Activated T-helper 1 cell treated with anti-CD3 and anti-CD28 coated beads, Interleukin-12 subunit alpha, Interleukin-12 subunit beta, Interleukin-2, Interleukin-4 antibody, amounts not matched to agents 30 ng/mL and 10 ng/mL and 1 ng/mL, durations not matched to agents 14 hours and 24 hours and 36 hours (primary cell): ENCODE measurements around the gene MINPP1. TPM values are rescaled to one million over a fixed set of nuclear protein-coding genes. Genes with fewer than 3 reads are reported as not detected.

Experiments
- DNase-seq: peaks from one replicate; pipeline ENCODE4 v3.0.0; 2021; ENCODE audit warnings: low spot score
- H3K27ac Mint-ChIP-seq: one replicate; pipeline ENCODE4 v1.8.0; 2021; ENCODE audit warnings: mild to moderate bottlenecking, mixed read lengths
- H3K27me3 Mint-ChIP-seq: one replicate; pipeline ENCODE4 v1.8.0; 2022; ENCODE audit warnings: mild to moderate bottlenecking, moderate library complexity, mixed read lengths; ENCODE audit not compliant: insufficient read depth
- H3K36me3 Mint-ChIP-seq: one replicate; pipeline ENCODE4 v1.8.0; 2021; ENCODE audit warnings: low read depth, mixed read lengths
- H3K4me1 Mint-ChIP-seq: one replicate; pipeline ENCODE4 v1.8.0; 2021; ENCODE audit warnings: low read depth, mixed read lengths
- H3K4me3 Mint-ChIP-seq: one replicate; pipeline ENCODE4 v1.8.0; 2021; ENCODE audit warnings: mild to moderate bottlenecking, moderate library complexity, mixed read lengths
- H3K9me3 Mint-ChIP-seq: one replicate; pipeline ENCODE4 v1.8.0; 2021; ENCODE audit warnings: mixed read lengths
- intact Hi-C: fragments of 100-400 bp; cut with micrococcal nuclease; formaldehyde crosslinking; loops from one replicate; pipeline ENCODE4 v1.15.1; 2024
- total RNA-seq: library from RNA; stranded (reverse); gene quantifications from 2 replicates; pipeline ENCODE4 v1.2.3, GENCODE V29; 2022

MINPP1 gene
- total RNA-seq, 1 donor from 2014 or later: 12.3 TPM

DNA sequence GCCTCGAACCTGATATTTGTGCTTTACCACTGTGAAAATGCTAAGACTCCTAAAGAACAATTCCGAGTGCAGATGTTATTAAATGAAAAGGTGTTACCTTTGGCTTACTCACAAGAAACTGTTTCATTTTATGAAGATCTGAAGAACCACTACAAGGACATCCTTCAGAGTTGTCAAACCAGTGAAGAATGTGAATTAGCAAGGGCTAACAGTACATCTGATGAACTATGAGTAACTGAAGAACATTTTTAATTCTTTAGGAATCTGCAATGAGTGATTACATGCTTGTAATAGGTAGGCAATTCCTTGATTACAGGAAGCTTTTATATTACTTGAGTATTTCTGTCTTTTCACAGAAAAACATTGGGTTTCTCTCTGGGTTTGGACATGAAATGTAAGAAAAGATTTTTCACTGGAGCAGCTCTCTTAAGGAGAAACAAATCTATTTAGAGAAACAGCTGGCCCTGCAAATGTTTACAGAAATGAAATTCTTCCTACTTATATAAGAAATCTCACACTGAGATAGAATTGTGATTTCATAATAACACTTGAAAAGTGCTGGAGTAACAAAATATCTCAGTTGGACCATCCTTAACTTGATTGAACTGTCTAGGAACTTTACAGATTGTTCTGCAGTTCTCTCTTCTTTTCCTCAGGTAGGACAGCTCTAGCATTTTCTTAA is 47.7 kb downstream of the MINPP1 start:
- Mint-ChIP-seq H3K36me3 (peaks cover 8% of the 10 kb centered on the region), H3K27ac (no peak overlapping the region), H3K9me3 (no peaks in the 10 kb centered on the region), H3K4me3 (no peak overlapping the region), H3K27me3 (peaks cover 10% of the 10 kb centered on the region), H3K4me1 (peaks cover 7% of the 10 kb centered on the region)
- DNase-seq: no peak
- intact Hi-C loops: no loop called here

DNA sequence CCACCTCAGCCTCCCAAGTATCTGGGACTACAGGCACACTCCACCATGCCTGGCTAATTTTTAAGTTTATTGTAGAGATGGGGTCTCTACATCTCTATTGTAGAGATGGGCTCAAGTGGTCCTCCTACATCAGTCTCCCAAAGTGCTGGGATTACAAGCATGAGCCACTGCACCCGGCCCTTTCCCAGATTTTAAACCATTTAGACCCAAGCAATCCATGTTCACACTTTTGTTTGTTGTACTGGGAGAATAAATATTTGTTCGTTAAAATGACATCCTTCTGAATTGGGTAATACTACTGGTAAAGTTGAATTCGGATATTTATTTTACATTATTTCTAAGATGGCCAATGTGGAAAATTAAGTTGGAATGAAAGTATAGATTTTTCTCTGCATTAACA is 52.7 kb downstream of the MINPP1 start:
- Mint-ChIP-seq H3K27ac (no peak overlapping the region), H3K4me1 (no peaks in the 10 kb centered on the region), H3K4me3 (no peak overlapping the region), H3K36me3 (peaks cover 8% of the 10 kb centered on the region), H3K27me3 (peaks cover 7% of the 10 kb centered on the region), H3K9me3 (peaks cover 1% of the 10 kb centered on the region)
- intact Hi-C loops: no loop called here
- DNase-seq: no peak

DNA sequence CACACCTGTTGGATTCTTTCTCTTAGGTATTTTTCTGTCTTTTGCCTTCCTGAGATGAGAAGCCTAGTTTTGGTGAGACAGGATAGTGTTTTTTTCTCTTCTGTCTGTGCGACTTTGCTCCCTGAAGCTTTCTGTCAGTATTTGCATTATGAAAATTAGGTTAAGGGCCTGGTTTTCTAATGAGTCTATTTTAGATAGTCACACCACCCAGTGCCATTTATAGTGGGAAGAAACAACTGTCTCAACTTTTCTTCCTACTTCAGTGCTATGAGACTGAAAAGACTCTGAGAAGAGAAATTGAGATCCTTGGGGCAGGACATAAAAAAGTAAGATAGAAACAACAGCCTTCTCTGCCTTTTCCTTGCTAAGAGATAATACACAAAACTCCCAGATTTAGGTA is 53.6 kb downstream of the MINPP1 start:
- H3K4me1 Mint-ChIP-seq: no peaks in the 10 kb centered on the region
- peaks cover 9% of the 10 kb centered on the region for H3K27me3 Mint-ChIP-seq
- H3K36me3 Mint-ChIP-seq: peaks cover 3% of the 10 kb centered on the region
- H3K27ac Mint-ChIP-seq: no peak overlapping the region
- H3K4me3 Mint-ChIP-seq: no peak overlapping the region
- peaks cover 6% of the 10 kb centered on the region for H3K9me3 Mint-ChIP-seq
- intact Hi-C loops: no loop called here
- no peak for DNase-seq

DNA sequence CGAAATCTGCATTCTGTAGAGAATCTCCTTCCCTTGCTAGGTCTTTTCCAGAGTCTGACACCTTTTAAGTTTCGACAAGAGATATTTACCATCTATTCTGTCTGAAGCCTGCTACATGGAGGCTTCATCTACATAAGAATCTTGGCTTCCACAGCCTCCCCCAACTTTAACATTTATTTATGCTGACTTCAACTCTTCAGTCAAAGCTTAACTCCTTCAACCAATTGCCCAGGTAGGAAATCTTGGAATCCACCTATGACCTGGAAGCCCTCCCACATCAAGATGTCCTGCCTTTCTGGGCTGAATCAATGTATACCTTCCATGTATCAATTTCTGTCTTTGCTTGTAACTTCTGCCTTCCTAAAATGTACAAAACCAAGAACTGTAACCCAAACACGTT is 54.7 kb downstream of the MINPP1 start:
- Mint-ChIP-seq H3K4me1 (no peaks in the 10 kb centered on the region), H3K27me3 (peaks cover 9% of the 10 kb centered on the region), H3K27ac (no peak overlapping the region), H3K9me3 (peaks cover 6% of the 10 kb centered on the region), H3K36me3 (no peaks in the 10 kb centered on the region), H3K4me3 (no peak overlapping the region)
- no peak for DNase-seq
- intact Hi-C loops: no loop called here

DNA sequence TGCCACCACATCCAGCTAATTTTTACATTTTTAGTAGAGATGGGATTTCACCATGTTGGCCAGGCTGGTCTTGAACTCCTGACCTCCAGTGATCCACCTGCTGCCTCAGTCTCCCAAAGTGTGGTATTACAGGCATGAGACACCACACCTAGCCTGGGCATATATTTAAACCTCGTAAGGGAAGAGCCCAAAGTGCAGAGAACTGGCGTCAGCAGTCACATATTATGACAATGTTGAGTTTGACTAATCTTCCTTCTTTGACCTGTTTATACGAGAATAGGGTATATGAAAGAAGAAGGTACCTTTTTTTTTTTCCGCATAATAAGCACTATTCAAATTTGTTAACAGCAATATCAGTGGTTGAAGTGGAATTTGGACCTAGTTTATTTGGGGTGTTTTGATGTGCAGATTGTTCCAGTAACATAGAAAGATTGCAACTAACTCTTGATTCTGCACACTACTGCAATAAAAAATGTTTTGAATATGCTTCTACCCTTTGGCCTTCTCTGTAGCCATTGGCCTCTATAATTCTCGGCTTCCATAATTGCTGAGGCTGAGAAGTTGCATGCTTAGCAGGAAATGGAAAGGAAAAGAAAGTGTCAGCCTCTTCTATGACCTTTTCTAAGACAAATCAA is 55.9 kb downstream of the MINPP1 start:
- no peaks in the 10 kb centered on the region for H3K4me1 Mint-ChIP-seq
- H3K36me3 Mint-ChIP-seq: no peaks in the 10 kb centered on the region
- H3K27me3 Mint-ChIP-seq: peaks cover 14% of the 10 kb centered on the region
- no peak for DNase-seq
- intact Hi-C loops: no loop called here
- no peak overlapping the region for H3K4me3 Mint-ChIP-seq
- peaks cover 18% of the 10 kb centered on the region for H3K9me3 Mint-ChIP-seq
- no peak overlapping the region for H3K27ac Mint-ChIP-seq

DNA sequence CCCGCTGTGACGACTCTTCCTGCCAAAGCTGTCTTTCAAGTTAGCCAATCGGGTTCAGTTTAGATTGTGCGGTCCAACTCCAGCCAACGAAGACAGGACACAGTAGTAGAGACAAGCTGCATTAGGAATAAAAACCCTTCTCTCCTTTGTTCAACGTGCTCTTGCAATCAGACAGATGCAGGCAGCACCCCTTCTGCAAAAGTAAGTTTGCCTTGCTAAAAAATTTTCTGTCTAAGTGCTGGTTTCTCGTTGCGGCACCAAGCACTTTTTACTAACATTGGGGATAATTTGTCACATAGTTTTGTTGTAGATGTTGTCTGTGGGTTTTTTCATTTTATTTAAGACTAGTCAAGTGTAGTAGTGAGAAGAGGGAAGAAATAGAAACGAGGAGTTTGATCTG is 58.1 kb downstream of the MINPP1 start:
- Mint-ChIP-seq H3K27me3 (peaks cover 13% of the 10 kb centered on the region), H3K4me1 (no peaks in the 10 kb centered on the region)

DNA sequence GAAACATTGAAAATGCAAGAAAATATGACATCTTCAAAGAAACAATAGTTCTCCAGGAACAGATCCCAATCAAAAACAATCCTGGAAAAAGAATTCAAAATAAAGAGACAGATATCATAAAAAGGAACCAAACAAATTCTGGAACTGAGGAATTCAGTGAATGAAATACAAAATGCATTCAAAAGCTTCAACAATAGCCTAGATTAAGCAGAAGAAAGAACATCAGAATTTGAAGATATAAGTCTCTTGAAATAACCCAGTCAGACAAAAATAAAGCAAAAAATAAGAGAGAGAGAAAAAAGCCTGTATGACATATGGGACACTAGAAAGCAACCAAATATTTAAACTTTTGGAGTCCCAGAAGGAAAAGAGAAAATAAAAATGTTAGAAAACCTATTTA is 60.3 kb downstream of the MINPP1 start:
- H3K36me3 Mint-ChIP-seq: no peaks in the 10 kb centered on the region
- no peak overlapping the region for H3K4me3 Mint-ChIP-seq
- H3K27me3 Mint-ChIP-seq: peaks cover 18% of the 10 kb centered on the region
- intact Hi-C loops: no loop called here
- no peak for DNase-seq
- peaks cover 31% of the 10 kb centered on the region for H3K9me3 Mint-ChIP-seq
- no peak overlapping the region for H3K27ac Mint-ChIP-seq
- H3K4me1 Mint-ChIP-seq: no peaks in the 10 kb centered on the region

More for the DNA sequence above, 58.1 kb downstream of the MINPP1 start:
- no peak for DNase-seq
- no peaks in the 10 kb centered on the region for H3K36me3 Mint-ChIP-seq
- H3K27ac Mint-ChIP-seq: no peak overlapping the region
- H3K9me3 Mint-ChIP-seq: peaks cover 31% of the 10 kb centered on the region
- intact Hi-C loops: no loop called here
- no peak overlapping the region for H3K4me3 Mint-ChIP-seq

DNA sequence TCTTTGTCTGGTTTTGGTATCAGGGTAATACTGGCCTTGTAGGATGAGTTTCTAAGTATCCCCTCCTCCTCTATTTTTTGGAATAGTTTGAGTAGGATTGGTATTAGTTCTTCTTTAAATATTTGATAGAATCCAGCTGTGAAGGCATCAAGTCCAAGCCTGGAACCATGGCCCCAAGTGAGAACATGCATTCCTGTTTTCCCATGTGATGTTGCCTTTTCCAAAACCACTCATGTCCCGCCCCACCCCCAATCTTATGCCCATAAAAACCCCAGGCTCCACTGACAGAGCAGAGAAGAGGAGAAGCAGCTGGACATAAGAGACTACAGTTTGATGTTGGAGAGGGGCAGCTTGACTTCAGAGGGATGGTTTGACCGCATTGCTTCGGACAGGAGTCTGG is 71.2 kb downstream of the MINPP1 start:
- Mint-ChIP-seq H3K27me3 (peaks cover 22% of the 10 kb centered on the region), H3K4me3 (no peak overlapping the region), H3K36me3 (no peaks in the 10 kb centered on the region), H3K4me1 (no peaks in the 10 kb centered on the region), H3K9me3 (no peaks in the 10 kb centered on the region), H3K27ac (no peak overlapping the region)
- intact Hi-C loops: no loop called here
- DNase-seq: no peak

DNA sequence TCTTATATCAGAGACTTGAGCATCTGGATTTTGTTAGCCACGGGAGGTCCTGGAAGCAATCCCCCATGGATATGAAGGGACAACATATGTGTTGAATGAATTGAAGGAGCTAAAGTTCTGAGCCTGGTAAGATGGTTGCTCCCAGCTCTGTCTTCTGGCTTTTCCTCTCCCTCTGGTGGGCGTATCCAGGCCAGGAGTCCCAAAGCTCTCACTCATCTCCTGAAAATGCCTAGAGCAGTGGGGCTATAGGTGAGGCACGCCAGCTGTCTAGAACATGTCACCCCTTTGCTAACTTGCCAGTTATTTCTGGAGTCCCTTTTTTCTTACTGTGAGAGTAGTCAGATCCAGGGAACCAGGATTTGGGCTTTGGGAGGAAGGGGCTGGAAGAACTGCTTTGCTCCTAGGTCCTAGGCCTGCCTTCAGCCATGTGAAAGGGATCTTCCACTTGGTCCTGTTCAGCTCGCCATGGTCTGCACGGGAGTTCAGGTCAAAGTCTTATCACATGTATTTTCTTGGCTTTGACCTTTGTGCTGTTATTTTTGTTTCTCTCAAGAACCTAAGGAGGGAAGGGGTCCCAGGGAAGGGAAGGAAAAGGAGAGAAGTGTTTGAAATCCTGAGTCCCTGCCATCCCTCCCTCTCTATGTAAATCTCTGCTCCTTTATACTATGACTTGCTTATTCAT is 73.6 kb downstream of the MINPP1 start:
- no peaks in the 10 kb centered on the region for H3K36me3 Mint-ChIP-seq
- no peak overlapping the region for H3K4me3 Mint-ChIP-seq
- intact Hi-C loops: no loop called here
- H3K9me3 Mint-ChIP-seq: no peaks in the 10 kb centered on the region
- no peak for DNase-seq
- peaks cover 11% of the 10 kb centered on the region for H3K27me3 Mint-ChIP-seq
- H3K27ac Mint-ChIP-seq: no peak overlapping the region
- H3K4me1 Mint-ChIP-seq: no peaks in the 10 kb centered on the region

DNA sequence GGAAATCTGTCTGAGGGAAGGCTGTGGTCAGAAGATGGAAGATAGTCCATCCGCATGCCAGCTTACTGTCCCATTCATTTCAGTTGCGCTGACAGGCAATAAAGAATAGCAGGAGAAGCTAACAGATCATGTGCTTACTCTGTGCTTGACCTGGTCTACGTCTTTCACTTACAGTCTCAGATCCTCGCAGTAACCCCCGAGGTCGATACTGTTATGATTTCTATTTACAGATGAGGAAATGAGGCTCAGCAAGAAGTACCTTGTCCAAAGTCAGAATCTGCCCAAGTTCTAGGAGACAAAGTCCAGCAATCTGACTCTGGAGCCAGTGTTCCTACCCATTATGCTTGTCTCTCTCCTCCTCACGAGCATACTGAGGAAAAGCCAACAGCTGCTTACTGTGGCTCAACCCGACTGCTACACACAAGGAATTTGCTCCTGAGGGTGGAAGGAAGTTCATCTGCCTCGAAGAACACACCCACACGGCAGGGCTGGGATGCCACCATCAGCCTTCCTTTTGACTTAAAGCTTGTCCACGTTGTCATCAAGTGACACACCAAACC is 74.2 kb downstream of the MINPP1 start:
- Mint-ChIP-seq H3K4me1 (no peaks in the 10 kb centered on the region), H3K27me3 (peaks cover 8% of the 10 kb centered on the region), H3K36me3 (no peaks in the 10 kb centered on the region), H3K27ac (no peak overlapping the region), H3K4me3 (no peak overlapping the region), H3K9me3 (no peaks in the 10 kb centered on the region)
- intact Hi-C loops: no loop called here
- no peak for DNase-seq

DNA sequence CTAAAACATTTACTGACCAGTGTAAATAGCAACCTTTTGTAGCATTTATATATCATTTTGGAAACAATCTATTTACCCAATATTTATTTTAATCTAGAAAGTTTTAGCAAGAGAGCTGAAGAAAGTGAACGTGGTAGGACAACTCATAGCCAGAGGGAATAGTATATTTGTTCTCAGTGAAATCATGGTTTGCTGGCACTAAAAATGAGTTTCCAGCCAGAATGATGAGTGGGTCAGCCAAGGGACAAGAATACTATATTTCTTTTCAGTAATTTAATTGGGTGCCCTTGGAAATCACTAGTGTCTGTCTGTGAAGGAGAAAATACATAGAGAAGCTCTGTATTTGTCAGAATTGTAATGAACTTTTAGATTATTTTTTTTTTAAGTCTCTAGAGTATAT is 74.9 kb downstream of the MINPP1 start:
- no peaks in the 10 kb centered on the region for H3K36me3 Mint-ChIP-seq

DNA sequence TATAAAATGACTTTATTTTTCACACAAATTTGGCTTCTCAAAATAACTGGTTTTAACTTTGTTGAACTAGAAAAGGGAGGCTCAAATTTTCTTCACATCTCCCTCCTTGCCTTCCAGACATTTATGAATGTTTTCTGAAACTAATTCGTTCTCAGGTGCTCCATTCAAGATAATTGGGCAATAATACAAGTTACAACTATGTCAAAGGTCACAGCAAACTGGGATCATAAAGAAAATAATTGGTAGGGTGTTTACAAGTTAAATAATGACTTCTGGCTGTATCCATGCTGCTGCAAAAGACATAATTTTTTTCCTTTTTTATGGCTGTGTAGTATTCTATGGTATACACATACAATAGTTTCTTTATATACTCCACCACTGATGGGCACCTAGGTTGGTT is 75.3 kb downstream of the MINPP1 start:
- H3K4me1 Mint-ChIP-seq: no peaks in the 10 kb centered on the region
- H3K36me3 Mint-ChIP-seq: no peaks in the 10 kb centered on the region
- peaks cover 10% of the 10 kb centered on the region for H3K27me3 Mint-ChIP-seq
- H3K4me3 Mint-ChIP-seq: no peak overlapping the region
- no peak overlapping the region for H3K27ac Mint-ChIP-seq
- intact Hi-C loops: no loop called here
- DNase-seq: no peak
- H3K9me3 Mint-ChIP-seq: no peaks in the 10 kb centered on the region

More for the DNA sequence above, 74.9 kb downstream of the MINPP1 start:
- Mint-ChIP-seq H3K4me1 (no peaks in the 10 kb centered on the region), H3K27ac (no peak overlapping the region), H3K27me3 (peaks cover 10% of the 10 kb centered on the region), H3K4me3 (no peak overlapping the region), H3K9me3 (no peaks in the 10 kb centered on the region)
- intact Hi-C loops: no loop called here
- DNase-seq: no peak
